H1 (cell line): ENCODE results near the gene VAPB. TPM values are rescaled to one million over a fixed set of nuclear protein-coding genes. Genes with fewer than 3 reads are reported as not detected.

Source experiments
- CTCF ChIA-PET: fragments of 300-600 bp; sonication (Branson Sonifier 250); formaldehyde crosslinking; loops from one replicate; lab custom pipeline; 2021; ENCODE audit not compliant: partially characterized antibody; lab: Charles Lee
- POLR2A ChIA-PET: fragments of 300-600 bp; sonication (Branson Sonifier 250); formaldehyde crosslinking; loops from one replicate; lab custom pipeline; 2021; ENCODE audit warnings: inconsistent platforms; ENCODE audit not compliant: partially characterized antibody; lab: Charles Lee
- DNase-seq, 2 experiments: peaks; one replicate each; pipeline versions ENCODE4 v3.0.0 to v3.0.0-alpha.2; 2010 to 2022; ENCODE audit warnings: low spot score in 2 of 2, low read depth in 1 of 2, mixed read lengths in 1 of 2
- FAIRE-seq: peaks from 2 replicates; lab custom pipeline; 2011; peaks lifted over from hg19 to GRCh38; lab: Jason Lieb, UNC
- H2AFZ ChIP-seq: 2 replicates; pipeline ENCODE4 v1.8.1; 2012; ENCODE audit warnings: low read length, inconsistent platforms
- H2AK5ac ChIP-seq: 2 replicates; pipeline ENCODE4 v1.6.1; 2013; ENCODE audit warnings: low read depth, low read length
- H2BK120ac ChIP-seq: replicated peaks from 2 replicates; pipeline ENCODE3; 2013; ENCODE audit warnings: low read depth, low read length, inconsistent platforms
- H2BK12ac ChIP-seq: 2 replicates; pipeline ENCODE4 v1.6.1; 2013; ENCODE audit warnings: low read depth, low read length
- H2BK15ac ChIP-seq: 2 replicates; pipeline ENCODE4 v1.6.1; 2013; ENCODE audit warnings: low read length
- H2BK20ac ChIP-seq: 2 replicates; pipeline ENCODE4 v1.6.1; 2013; ENCODE audit warnings: low read length
- H2BK5ac ChIP-seq: 2 replicates; pipeline ENCODE4 v1.6.1; 2013; ENCODE audit warnings: low read depth, low read length
- H3K14ac ChIP-seq: 2 replicates; pipeline ENCODE4 v1.6.1; 2013; ENCODE audit warnings: inconsistent platforms; ENCODE audit not compliant: insufficient read length
- H3K18ac ChIP-seq: 2 replicates; pipeline ENCODE4 v1.6.1; 2013; ENCODE audit warnings: low read length; ENCODE audit errors: extremely low read depth
- H3K23ac ChIP-seq: 2 replicates; pipeline ENCODE4 v1.6.1; 2013; ENCODE audit warnings: inconsistent platforms; ENCODE audit not compliant: insufficient read length
- H3K23me2 ChIP-seq: 2 replicates; pipeline ENCODE4 v1.6.1; 2013; ENCODE audit warnings: low read depth, low read length
- H3K27ac ChIP-seq: 2 replicates; pipeline ENCODE4 v1.6.1; 2011; ENCODE audit warnings: low read depth, low read length, inconsistent platforms
- H3K27me3 ChIP-seq, 4 experiments: replicated peaks in 1 of 4; 1 replicate in 1 of 4; 2 replicates in 3 of 4; pipeline versions ENCODE4 v1.6.1 to v1.8.1; 2011 to 2013; ENCODE audit warnings: low read length in 3 of 4, mild to moderate bottlenecking in 3 of 4, inconsistent platforms in 2 of 4, mixed read lengths in 2 of 4, moderate library complexity in 1 of 4; ENCODE audit not compliant: control insufficient read depth in 3 of 4, insufficient read depth in 3 of 4; ENCODE audit errors: extremely low read depth in 1 of 4
- H3K36me3 ChIP-seq, 4 experiments: 2 replicates each; pipeline versions ENCODE4 v1.6.1 to v1.8.1; 2011 to 2013; ENCODE audit warnings: mild to moderate bottlenecking in 4 of 4, low read length in 3 of 4, moderate library complexity in 2 of 4, control low read depth in 1 of 4, inconsistent platforms in 1 of 4; ENCODE audit not compliant: insufficient read depth in 4 of 4, control insufficient read depth in 2 of 4
- H3K4ac ChIP-seq: replicated peaks from 2 replicates; pipeline ENCODE3; 2013; ENCODE audit warnings: low read length, low read depth, mixed read lengths, inconsistent platforms; ENCODE audit not compliant: insufficient read length
- H3K4me1 ChIP-seq, 4 experiments: replicated peaks in 1 of 4; 1 replicate in 1 of 4; 2 replicates in 3 of 4; pipeline versions ENCODE4 v1.6.1 to v1.8.1; 2011 to 2013; ENCODE audit warnings: low read length in 3 of 4, inconsistent platforms in 2 of 4, mixed read lengths in 1 of 4; ENCODE audit not compliant: insufficient read depth in 4 of 4, control insufficient read depth in 3 of 4
- H3K4me2 ChIP-seq, 2 experiments: 2 replicates each; pipeline versions ENCODE4 v1.6.1 to v1.8.1; 2011 to 2013; ENCODE audit warnings: low read depth in 2 of 2, low read length in 2 of 2, control low read depth in 1 of 2, inconsistent platforms in 1 of 2, mild to moderate bottlenecking in 1 of 2; ENCODE audit not compliant: insufficient read depth in 1 of 2
- H3K4me3 ChIP-seq, 4 experiments: fragments of 200-600, 300-600 bp in 1 of 4; sonication (generic), shearing (Covaris generic), sonication (Bioruptor Twin) in 1 of 4; 2 replicates each; pipeline versions ENCODE4 v1.5.1 to v1.8.1; 2011 to 2016; ENCODE audit warnings: low read length in 4 of 4, low read depth in 3 of 4, control low read depth in 2 of 4, inconsistent platforms in 2 of 4, mild to moderate bottlenecking in 2 of 4, mixed read lengths in 1 of 4, moderate library complexity in 1 of 4; ENCODE audit not compliant: insufficient read depth in 2 of 4; ENCODE audit errors: extremely low read depth in 1 of 4
- H3K56ac ChIP-seq: replicated peaks from 2 replicates; pipeline ENCODE3; 2013; ENCODE audit warnings: low read depth, mild to moderate bottlenecking, mixed read lengths, low read length, inconsistent platforms; ENCODE audit not compliant: insufficient read length
- H3K79me1 ChIP-seq: 2 replicates; pipeline ENCODE4 v1.6.1; 2013; ENCODE audit warnings: low read depth, low read length, control low read depth
- H3K79me2 ChIP-seq, 2 experiments: 2 replicates each; pipeline versions ENCODE4 v1.6.1 to v1.8.1; 2012 to 2013; ENCODE audit warnings: low read length in 2 of 2, mild to moderate bottlenecking in 2 of 2, inconsistent platforms in 1 of 2; ENCODE audit not compliant: insufficient read depth in 2 of 2, control insufficient read depth in 1 of 2
- H3K9ac ChIP-seq, 4 experiments: replicated peaks in 1 of 4; 1 replicate in 1 of 4; 2 replicates in 3 of 4; pipeline versions ENCODE4 v1.6.1 to v1.8.1; 2011 to 2013; ENCODE audit warnings: low read depth in 3 of 4, low read length in 3 of 4, control low read depth in 2 of 4, mild to moderate bottlenecking in 2 of 4, moderate library complexity in 2 of 4, inconsistent platforms in 1 of 4; ENCODE audit errors: extremely low read depth in 1 of 4
- H3K9me3 ChIP-seq, 2 experiments: 2 replicates each; pipeline versions ENCODE4 v1.6.1 to v1.8.1; 2012 to 2013; ENCODE audit warnings: mild to moderate bottlenecking in 2 of 2, moderate library complexity in 2 of 2, control low read depth in 1 of 2, inconsistent platforms in 1 of 2, low read depth in 1 of 2, low read length in 1 of 2, mixed read lengths in 1 of 2; ENCODE audit not compliant: insufficient read depth in 2 of 2
- H4K20me1 ChIP-seq, 2 experiments: replicated peaks in 1 of 2; 2 replicates each; pipeline versions ENCODE3 to v1.8.1; 2011 to 2013; ENCODE audit warnings: inconsistent platforms in 2 of 2, low read length in 2 of 2, mild to moderate bottlenecking in 1 of 2; ENCODE audit not compliant: insufficient read depth in 2 of 2, control insufficient read depth in 1 of 2
- H4K5ac ChIP-seq: 2 replicates; pipeline ENCODE4 v1.6.1; 2013; ENCODE audit warnings: low read length, low read depth, mixed read lengths, inconsistent platforms; ENCODE audit not compliant: insufficient read length
- H4K8ac ChIP-seq: 2 replicates; pipeline ENCODE4 v1.8.0; 2013; ENCODE audit warnings: mild to moderate bottlenecking, moderate library complexity, low read length, inconsistent platforms; ENCODE audit not compliant: insufficient read depth; ENCODE audit errors: extremely low read depth
- H4K91ac ChIP-seq: replicated peaks from 2 replicates; pipeline ENCODE3; 2013; ENCODE audit warnings: low read length, mixed read lengths, inconsistent platforms; ENCODE audit not compliant: insufficient read length
- ASH2L ChIP-seq: fragments of 200-600, 300-600 bp; sonication (generic); IDR thresholded peaks from one replicate; pipeline ENCODE4 v1.7.1; 2017; ENCODE audit warnings: low read length
- BRCA1 ChIP-seq: IDR thresholded peaks from 2 replicates; pipeline ENCODE4 v1.6.1; 2012; ENCODE audit warnings: low read depth, low read length, improper control_type of control experiment
- JUND ChIP-seq: IDR thresholded peaks from 2 replicates; pipeline ENCODE4 v1.6.1; 2011; ENCODE audit warnings: mild to moderate bottlenecking, improper control_type of control experiment, low read length
- KDM1A ChIP-seq: fragments of 200-600, 300-600 bp; sonication (generic); IDR thresholded peaks from 2 replicates; pipeline ENCODE4 v1.7.1; 2016; ENCODE audit warnings: mild to moderate bottlenecking, low read length, borderline replicate concordance
- KDM4A ChIP-seq: IDR thresholded peaks from one replicate; pipeline ENCODE4 v1.7.1; 2012; ENCODE audit warnings: low read depth, mild to moderate bottlenecking, moderate library complexity, low read length, inconsistent platforms; ENCODE audit not compliant: severe bottlenecking
- MAFK ChIP-seq: IDR thresholded peaks from 2 replicates; pipeline ENCODE4 v1.6.1; 2012; ENCODE audit warnings: low read depth, mild to moderate bottlenecking, improper control_type of control experiment, low read length
- NANOG ChIP-seq: IDR thresholded peaks from 2 replicates; pipeline ENCODE4 v1.6.1; 2011; ENCODE audit warnings: low read length, low read depth, mild to moderate bottlenecking, inconsistent platforms; ENCODE audit not compliant: insufficient read depth, poor library complexity, severe bottlenecking
- NRF1 ChIP-seq: IDR thresholded peaks from 2 replicates; pipeline ENCODE4 v1.6.1; 2011; ENCODE audit warnings: mild to moderate bottlenecking, low read depth, low read length, improper control_type of control experiment
- SAP30 ChIP-seq: fragments of 300-600 bp; sonication (generic); IDR thresholded peaks from 2 replicates; pipeline ENCODE4 v1.7.1; 2012; ENCODE audit warnings: low read length, moderate library complexity, mild to moderate bottlenecking, inconsistent platforms; ENCODE audit not compliant: insufficient read depth, insufficient replicate concordance
- SIX5 ChIP-seq: IDR thresholded peaks from 2 replicates; pipeline ENCODE4 v1.6.1; 2011; ENCODE audit warnings: mild to moderate bottlenecking, low read depth, low read length
- SP4 ChIP-seq: IDR thresholded peaks from 2 replicates; pipeline ENCODE4 v1.6.1; 2012; ENCODE audit warnings: low read length, inconsistent platforms
- WGBS, 2 experiments: shearing (Covaris generic) in 1 of 2; methylation state at CpG; one replicate each; pipeline versions ENCODE4 v1.1.6 to v1.1.7; 2013 to 2015; ENCODE audit warnings: low lambda C conversion rate in 2 of 2, mixed read lengths in 2 of 2, inconsistent platforms in 1 of 2, low coverage in 1 of 2, missing lambda C conversion rate in 1 of 2; ENCODE audit not compliant: insufficient replicate concordance in 2 of 2, insufficient coverage in 1 of 2, insufficient read length in 1 of 2; ENCODE audit errors: extremely low coverage in 1 of 2, missing lambda C conversion rate in 1 of 2; 5-methylcytosine and 5-hydroxymethylcytosine counted together
- polyA plus RNA-seq, 7 experiments: library from polyadenylated mRNA; depleted of rRNA in 3 of 7; stranded (reverse) in 5 of 7; unstranded in 2 of 7; fragments of >200 nt in 5 of 7; fragments of 200-250 nt in 2 of 7; gene quantifications; 1 replicate in 5 of 7; 2 replicates in 1 of 7; 4 replicates in 1 of 7; pipeline versions ENCODE4 v1.2.1 to v1.2.3, GENCODE V29; 2011 to 2013; ENCODE audit warnings: missing spikeins in 2 of 7, mixed read lengths in 2 of 7
- total RNA-seq: library from RNA; stranded (reverse); fragmentation: NEBNext Ultra II Directional; extraction: Animal tissue kit (Norgen Biotek cat#: 25700); gene quantifications from 2 replicates; pipeline ENCODE4 v1.2.1, GENCODE V29; 2021
- TF ChIP-seq, protein P1 (sequence below): IDR thresholded peaks from 2 replicates; pipeline ENCODE4 v1.6.1; 2011; ENCODE audit warnings: low read depth, mild to moderate bottlenecking, low read length; ENCODE audit not compliant: insufficient read depth

VAPB gene
- total and polyA plus RNA-seq, 2 of the 8 experiments (the other 6 are each of a cell fraction or from before 2014, with no cell fraction given), result 24.4 to 62.8 TPM

DNA sequence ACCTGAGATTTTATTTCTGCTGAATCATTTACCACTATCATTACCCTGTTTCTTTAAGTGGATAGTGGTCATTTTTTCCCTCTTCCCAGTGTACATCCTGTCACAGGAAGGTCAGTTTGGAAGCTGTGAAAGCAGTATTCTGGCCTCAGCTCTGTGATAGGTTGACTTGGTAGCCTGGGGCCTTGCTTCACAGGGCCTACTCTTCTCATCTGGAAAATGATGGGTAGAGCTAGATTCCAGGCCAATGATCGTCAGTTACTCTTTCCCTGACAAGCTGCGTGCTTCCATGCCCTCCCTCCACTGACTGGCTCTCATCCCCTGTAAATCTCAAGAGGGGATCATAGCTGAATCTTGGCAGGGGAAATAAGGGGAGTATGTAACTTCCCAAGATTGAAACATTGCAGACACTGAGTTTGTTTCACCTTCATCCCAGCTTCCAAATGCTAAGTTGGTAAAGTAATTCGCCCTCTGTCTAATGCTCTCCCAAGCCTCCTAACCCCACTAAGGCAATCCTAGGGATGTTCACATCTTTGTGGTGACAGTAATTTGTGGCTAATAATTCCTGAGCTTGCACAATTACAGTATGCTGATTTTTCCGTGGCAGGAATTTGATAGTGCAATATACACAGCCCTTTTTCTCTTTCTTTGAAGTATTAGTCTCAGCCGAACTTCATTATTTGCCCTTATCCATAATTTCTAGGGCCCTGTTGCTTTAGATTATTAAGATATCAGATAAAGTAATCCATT lies 51.2 kb downstream of the VAPB start:
- H2BK12ac ChIP-seq, result peak overlapping the region; percentile 35
- DNase-seq (no peak), FAIRE-seq (no peak)
- peaks cover 7 to 51% of the 10 kb centered on the region in 2 experiments; a peak in 3 of 4 replicates for H3K79me2 ChIP-seq
- no peak overlapping the region for H3K56ac ChIP-seq
- H2BK15ac ChIP-seq, result no peak overlapping the region
- no peak overlapping the region for H2BK120ac ChIP-seq
- H3K18ac ChIP-seq, result no peak overlapping the region; the same call in none of the 2 replicates
- CTCF ChIA-PET, result interaction anchor here (1.0 to 5.1 kb wide), 4 partner anchors 8 to 206 kb away, joined by 4 to 27 read pairs (median 5); no protein-coding TSS in a partner anchor
- no peak overlapping the region for H4K91ac ChIP-seq
- H2AK5ac ChIP-seq, result peak overlapping the region; percentile 59; the same call in 1 of the 2 replicates
- H3K36me3 ChIP-seq, result peaks cover 2 to 16% (median 5%) of the 10 kb centered on the region in 4 experiments; a peak in 3 of 8 replicates
- no peak overlapping the region for H3K4me3 ChIP-seq
- POLR2A ChIA-PET, result interaction anchor here (0.6 kb wide), 1 partner anchor 34 kb away, joined by 3 read pairs; no protein-coding TSS in a partner anchor
- no peak overlapping the region for H2AFZ ChIP-seq
- H3K79me1 ChIP-seq, result peaks cover 5% of the 10 kb centered on the region; the same call in 1 of the 2 replicates
- no peak overlapping the region for H3K14ac ChIP-seq
- no peaks in the 10 kb centered on the region for H3K9me3 ChIP-seq
- WGBS, 2 experiments, result 88% methylated on average over 5 of the region's 5 CpGs; no CpG with 5 or more reads in 1 of the 2 experiments
- H2BK20ac ChIP-seq, result no peak overlapping the region
- H3K4me1 ChIP-seq, result peaks cover 0 to 17% (median 13%) of the 10 kb centered on the region in 4 experiments; a peak in 5 of 7 replicates
- H4K20me1 ChIP-seq, result no peaks in the 10 kb centered on the region
- H2BK5ac ChIP-seq, result no peak overlapping the region
- H3K9ac ChIP-seq, result no peak overlapping the region
- H3K23ac ChIP-seq, result no peak overlapping the region
- no peaks in the 10 kb centered on the region for H3K23me2 ChIP-seq
- no peak overlapping the region for H3K4ac ChIP-seq
- H3K4me2 ChIP-seq, result no peak overlapping the region; a peak in 1 of 4 replicates
- H4K8ac ChIP-seq, result no peak overlapping the region
- H4K5ac ChIP-seq, result no peak overlapping the region
- no peak overlapping the region for H3K27ac ChIP-seq
- no peaks in the 10 kb centered on the region for H3K27me3 ChIP-seq
- TF ChIP-seq JUND (no peak), BRCA1 (no peak), SAP30 (no peak), NANOG (no peak), MAFK (no peak), KDM1A (no peak), KDM4A (no peak), SP4 (no peak), SIX5 (no peak), ASH2L (no peak), NRF1 (no peak)
- TF ChIP-seq, protein P1, sequence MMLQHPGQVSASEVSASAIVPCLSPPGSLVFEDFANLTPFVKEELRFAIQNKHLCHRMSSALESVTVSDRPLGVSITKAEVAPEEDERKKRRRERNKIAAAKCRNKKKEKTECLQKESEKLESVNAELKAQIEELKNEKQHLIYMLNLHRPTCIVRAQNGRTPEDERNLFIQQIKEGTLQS, result no peak
